C4-2B (cell line): Measurements from ENCODE around the gene CEP89.

Source experiments
- ZFX ChIP-seq: fragments of 450-650 bp; IDR thresholded peaks from 2 replicates; pipeline ENCODE4 v1.6.1; 2017
- TF ChIP-seq, protein P1 (sequence below): fragments of 450-650 bp; conservative IDR thresholded peaks from 2 replicates; pipeline ENCODE4 v1.5.1; 2017; ENCODE audit warnings: mild to moderate bottlenecking

DNA sequence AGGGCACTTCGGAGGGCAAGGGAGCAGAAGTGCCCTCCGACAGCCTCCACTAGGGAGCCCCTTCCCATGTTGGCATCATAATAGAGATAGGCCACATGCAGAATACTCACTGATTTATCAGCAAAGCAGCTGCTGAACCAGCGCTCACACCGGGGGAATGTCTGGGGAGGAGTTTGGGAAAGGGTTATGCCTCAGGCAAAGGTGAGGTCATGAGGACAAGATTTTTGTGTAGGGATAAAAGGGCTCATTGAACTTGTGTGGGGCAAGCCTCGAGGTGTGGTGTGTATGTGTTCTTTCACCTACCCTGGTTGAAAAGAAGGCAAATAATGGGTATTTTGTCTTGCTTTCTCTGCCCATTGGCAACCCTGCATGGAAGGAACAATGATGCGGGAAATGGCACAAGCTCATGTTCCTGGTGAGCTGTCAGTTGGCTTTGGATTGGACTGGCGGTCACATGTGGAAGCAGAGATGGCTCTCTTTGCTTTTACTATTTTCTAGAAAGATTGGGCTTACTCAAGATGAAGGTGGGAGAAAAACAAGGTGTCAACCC is 63.0 kb downstream of the CEP89 start:
- TF ChIP-seq, protein P1, sequence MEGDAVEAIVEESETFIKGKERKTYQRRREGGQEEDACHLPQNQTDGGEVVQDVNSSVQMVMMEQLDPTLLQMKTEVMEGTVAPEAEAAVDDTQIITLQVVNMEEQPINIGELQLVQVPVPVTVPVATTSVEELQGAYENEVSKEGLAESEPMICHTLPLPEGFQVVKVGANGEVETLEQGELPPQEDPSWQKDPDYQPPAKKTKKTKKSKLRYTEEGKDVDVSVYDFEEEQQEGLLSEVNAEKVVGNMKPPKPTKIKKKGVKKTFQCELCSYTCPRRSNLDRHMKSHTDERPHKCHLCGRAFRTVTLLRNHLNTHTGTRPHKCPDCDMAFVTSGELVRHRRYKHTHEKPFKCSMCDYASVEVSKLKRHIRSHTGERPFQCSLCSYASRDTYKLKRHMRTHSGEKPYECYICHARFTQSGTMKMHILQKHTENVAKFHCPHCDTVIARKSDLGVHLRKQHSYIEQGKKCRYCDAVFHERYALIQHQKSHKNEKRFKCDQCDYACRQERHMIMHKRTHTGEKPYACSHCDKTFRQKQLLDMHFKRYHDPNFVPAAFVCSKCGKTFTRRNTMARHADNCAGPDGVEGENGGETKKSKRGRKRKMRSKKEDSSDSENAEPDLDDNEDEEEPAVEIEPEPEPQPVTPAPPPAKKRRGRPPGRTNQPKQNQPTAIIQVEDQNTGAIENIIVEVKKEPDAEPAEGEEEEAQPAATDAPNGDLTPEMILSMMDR: no peak
- no peak for TF ChIP-seq ZFX
